ENCODE data around the gene ARFRP1.

DNA sequence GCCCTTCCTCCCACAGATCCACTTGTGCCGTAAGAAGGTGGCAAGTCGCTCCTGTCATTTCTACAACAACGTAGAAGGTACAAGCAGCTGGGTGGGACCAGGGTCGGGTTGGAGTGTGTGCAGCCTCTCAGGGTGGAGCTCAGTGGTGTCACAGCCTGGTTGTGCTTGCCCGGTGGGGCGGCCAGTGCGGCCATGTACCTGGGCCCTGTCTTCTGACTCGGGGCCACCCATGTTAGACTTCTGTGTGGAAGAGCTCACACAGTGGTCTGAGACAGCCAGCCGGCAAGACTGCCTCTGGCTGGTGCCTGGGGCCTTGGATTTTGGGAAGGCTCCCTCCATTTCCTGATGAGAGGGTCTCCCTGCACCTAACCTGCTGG, 45.0 kb downstream of the ARFRP1 start:
- TF ChIP-seq POLR2A (IDR thresholded peaks at IDR 0.05) = no peak
- TF ChIP-seq, protein P1, sequence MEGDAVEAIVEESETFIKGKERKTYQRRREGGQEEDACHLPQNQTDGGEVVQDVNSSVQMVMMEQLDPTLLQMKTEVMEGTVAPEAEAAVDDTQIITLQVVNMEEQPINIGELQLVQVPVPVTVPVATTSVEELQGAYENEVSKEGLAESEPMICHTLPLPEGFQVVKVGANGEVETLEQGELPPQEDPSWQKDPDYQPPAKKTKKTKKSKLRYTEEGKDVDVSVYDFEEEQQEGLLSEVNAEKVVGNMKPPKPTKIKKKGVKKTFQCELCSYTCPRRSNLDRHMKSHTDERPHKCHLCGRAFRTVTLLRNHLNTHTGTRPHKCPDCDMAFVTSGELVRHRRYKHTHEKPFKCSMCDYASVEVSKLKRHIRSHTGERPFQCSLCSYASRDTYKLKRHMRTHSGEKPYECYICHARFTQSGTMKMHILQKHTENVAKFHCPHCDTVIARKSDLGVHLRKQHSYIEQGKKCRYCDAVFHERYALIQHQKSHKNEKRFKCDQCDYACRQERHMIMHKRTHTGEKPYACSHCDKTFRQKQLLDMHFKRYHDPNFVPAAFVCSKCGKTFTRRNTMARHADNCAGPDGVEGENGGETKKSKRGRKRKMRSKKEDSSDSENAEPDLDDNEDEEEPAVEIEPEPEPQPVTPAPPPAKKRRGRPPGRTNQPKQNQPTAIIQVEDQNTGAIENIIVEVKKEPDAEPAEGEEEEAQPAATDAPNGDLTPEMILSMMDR (IDR thresholded peaks at IDR 0.05) = no peak
